H1 (cell line): ENCODE measurements around the gene SSTR1. TPM values are rescaled to one million over a fixed set of nuclear protein-coding genes. Genes with fewer than 3 reads are reported as not detected.

Experiments
- CTCF ChIA-PET: fragments of 300-600 bp; sonication (Branson Sonifier 250); formaldehyde crosslinking; loops from one replicate; lab custom pipeline; 2021; ENCODE audit not compliant: partially characterized antibody; lab: Charles Lee
- POLR2A ChIA-PET: fragments of 300-600 bp; sonication (Branson Sonifier 250); formaldehyde crosslinking; loops from one replicate; lab custom pipeline; 2021; ENCODE audit warnings: inconsistent platforms; ENCODE audit not compliant: partially characterized antibody; lab: Charles Lee
- DNase-seq, 2 experiments: peaks; one replicate each; pipeline versions ENCODE4 v3.0.0 to v3.0.0-alpha.2; 2010 to 2022; ENCODE audit warnings: low spot score in 2 of 2, low read depth in 1 of 2, mixed read lengths in 1 of 2
- FAIRE-seq: peaks from 2 replicates; lab custom pipeline; 2011; peaks lifted over from hg19 to GRCh38; lab: Jason Lieb, UNC
- H2AFZ ChIP-seq: 2 replicates; pipeline ENCODE4 v1.8.1; 2012; ENCODE audit warnings: low read length, inconsistent platforms
- H2AK5ac ChIP-seq: 2 replicates; pipeline ENCODE4 v1.6.1; 2013; ENCODE audit warnings: low read depth, low read length
- H2BK120ac ChIP-seq: replicated peaks from 2 replicates; pipeline ENCODE3; 2013; ENCODE audit warnings: low read depth, low read length, inconsistent platforms
- H2BK12ac ChIP-seq: 2 replicates; pipeline ENCODE4 v1.6.1; 2013; ENCODE audit warnings: low read depth, low read length
- H2BK15ac ChIP-seq: 2 replicates; pipeline ENCODE4 v1.6.1; 2013; ENCODE audit warnings: low read length
- H2BK20ac ChIP-seq: 2 replicates; pipeline ENCODE4 v1.6.1; 2013; ENCODE audit warnings: low read length
- H2BK5ac ChIP-seq: 2 replicates; pipeline ENCODE4 v1.6.1; 2013; ENCODE audit warnings: low read depth, low read length
- H3K14ac ChIP-seq: 2 replicates; pipeline ENCODE4 v1.6.1; 2013; ENCODE audit warnings: inconsistent platforms; ENCODE audit not compliant: insufficient read length
- H3K18ac ChIP-seq: 2 replicates; pipeline ENCODE4 v1.6.1; 2013; ENCODE audit warnings: low read length; ENCODE audit errors: extremely low read depth
- H3K23ac ChIP-seq: 2 replicates; pipeline ENCODE4 v1.6.1; 2013; ENCODE audit warnings: inconsistent platforms; ENCODE audit not compliant: insufficient read length
- H3K23me2 ChIP-seq: 2 replicates; pipeline ENCODE4 v1.6.1; 2013; ENCODE audit warnings: low read depth, low read length
- H3K27ac ChIP-seq: 2 replicates; pipeline ENCODE4 v1.6.1; 2011; ENCODE audit warnings: low read depth, low read length, inconsistent platforms
- H3K27me3 ChIP-seq, 4 experiments: replicated peaks in 1 of 4; 1 replicate in 1 of 4; 2 replicates in 3 of 4; pipeline versions ENCODE4 v1.6.1 to v1.8.1; 2011 to 2013; ENCODE audit warnings: low read length in 3 of 4, mild to moderate bottlenecking in 3 of 4, inconsistent platforms in 2 of 4, mixed read lengths in 2 of 4, moderate library complexity in 1 of 4; ENCODE audit not compliant: control insufficient read depth in 3 of 4, insufficient read depth in 3 of 4; ENCODE audit errors: extremely low read depth in 1 of 4
- H3K36me3 ChIP-seq, 4 experiments: 2 replicates each; pipeline versions ENCODE4 v1.6.1 to v1.8.1; 2011 to 2013; ENCODE audit warnings: mild to moderate bottlenecking in 4 of 4, low read length in 3 of 4, moderate library complexity in 2 of 4, control low read depth in 1 of 4, inconsistent platforms in 1 of 4; ENCODE audit not compliant: insufficient read depth in 4 of 4, control insufficient read depth in 2 of 4
- H3K4ac ChIP-seq: replicated peaks from 2 replicates; pipeline ENCODE3; 2013; ENCODE audit warnings: low read length, low read depth, mixed read lengths, inconsistent platforms; ENCODE audit not compliant: insufficient read length
- H3K4me1 ChIP-seq, 4 experiments: replicated peaks in 1 of 4; 1 replicate in 1 of 4; 2 replicates in 3 of 4; pipeline versions ENCODE4 v1.6.1 to v1.8.1; 2011 to 2013; ENCODE audit warnings: low read length in 3 of 4, inconsistent platforms in 2 of 4, mixed read lengths in 1 of 4; ENCODE audit not compliant: insufficient read depth in 4 of 4, control insufficient read depth in 3 of 4
- H3K4me2 ChIP-seq, 2 experiments: 2 replicates each; pipeline versions ENCODE4 v1.6.1 to v1.8.1; 2011 to 2013; ENCODE audit warnings: low read depth in 2 of 2, low read length in 2 of 2, control low read depth in 1 of 2, inconsistent platforms in 1 of 2, mild to moderate bottlenecking in 1 of 2; ENCODE audit not compliant: insufficient read depth in 1 of 2
- H3K4me3 ChIP-seq, 4 experiments: fragments of 200-600, 300-600 bp in 1 of 4; sonication (generic), shearing (Covaris generic), sonication (Bioruptor Twin) in 1 of 4; 2 replicates each; pipeline versions ENCODE4 v1.5.1 to v1.8.1; 2011 to 2016; ENCODE audit warnings: low read length in 4 of 4, low read depth in 3 of 4, control low read depth in 2 of 4, inconsistent platforms in 2 of 4, mild to moderate bottlenecking in 2 of 4, mixed read lengths in 1 of 4, moderate library complexity in 1 of 4; ENCODE audit not compliant: insufficient read depth in 2 of 4; ENCODE audit errors: extremely low read depth in 1 of 4
- H3K56ac ChIP-seq: replicated peaks from 2 replicates; pipeline ENCODE3; 2013; ENCODE audit warnings: low read depth, mild to moderate bottlenecking, mixed read lengths, low read length, inconsistent platforms; ENCODE audit not compliant: insufficient read length
- H3K79me1 ChIP-seq: 2 replicates; pipeline ENCODE4 v1.6.1; 2013; ENCODE audit warnings: low read depth, low read length, control low read depth
- H3K79me2 ChIP-seq, 2 experiments: 2 replicates each; pipeline versions ENCODE4 v1.6.1 to v1.8.1; 2012 to 2013; ENCODE audit warnings: low read length in 2 of 2, mild to moderate bottlenecking in 2 of 2, inconsistent platforms in 1 of 2; ENCODE audit not compliant: insufficient read depth in 2 of 2, control insufficient read depth in 1 of 2
- H3K9ac ChIP-seq, 4 experiments: replicated peaks in 1 of 4; 1 replicate in 1 of 4; 2 replicates in 3 of 4; pipeline versions ENCODE4 v1.6.1 to v1.8.1; 2011 to 2013; ENCODE audit warnings: low read depth in 3 of 4, low read length in 3 of 4, control low read depth in 2 of 4, mild to moderate bottlenecking in 2 of 4, moderate library complexity in 2 of 4, inconsistent platforms in 1 of 4; ENCODE audit errors: extremely low read depth in 1 of 4
- H3K9me3 ChIP-seq, 2 experiments: 2 replicates each; pipeline versions ENCODE4 v1.6.1 to v1.8.1; 2012 to 2013; ENCODE audit warnings: mild to moderate bottlenecking in 2 of 2, moderate library complexity in 2 of 2, control low read depth in 1 of 2, inconsistent platforms in 1 of 2, low read depth in 1 of 2, low read length in 1 of 2, mixed read lengths in 1 of 2; ENCODE audit not compliant: insufficient read depth in 2 of 2
- H4K20me1 ChIP-seq, 2 experiments: replicated peaks in 1 of 2; 2 replicates each; pipeline versions ENCODE3 to v1.8.1; 2011 to 2013; ENCODE audit warnings: inconsistent platforms in 2 of 2, low read length in 2 of 2, mild to moderate bottlenecking in 1 of 2; ENCODE audit not compliant: insufficient read depth in 2 of 2, control insufficient read depth in 1 of 2
- H4K5ac ChIP-seq: 2 replicates; pipeline ENCODE4 v1.6.1; 2013; ENCODE audit warnings: low read length, low read depth, mixed read lengths, inconsistent platforms; ENCODE audit not compliant: insufficient read length
- H4K8ac ChIP-seq: 2 replicates; pipeline ENCODE4 v1.8.0; 2013; ENCODE audit warnings: mild to moderate bottlenecking, moderate library complexity, low read length, inconsistent platforms; ENCODE audit not compliant: insufficient read depth; ENCODE audit errors: extremely low read depth
- H4K91ac ChIP-seq: replicated peaks from 2 replicates; pipeline ENCODE3; 2013; ENCODE audit warnings: low read length, mixed read lengths, inconsistent platforms; ENCODE audit not compliant: insufficient read length
- BRCA1 ChIP-seq: IDR thresholded peaks from 2 replicates; pipeline ENCODE4 v1.6.1; 2012; ENCODE audit warnings: low read depth, low read length, improper control_type of control experiment
- CTBP2 ChIP-seq: IDR thresholded peaks from 2 replicates; pipeline ENCODE4 v1.7.0; 2011; ENCODE audit warnings: borderline replicate concordance, mild to moderate bottlenecking, moderate library complexity, mixed read lengths, low read length; ENCODE audit not compliant: insufficient read depth, insufficient read length
- JUND ChIP-seq: IDR thresholded peaks from 2 replicates; pipeline ENCODE4 v1.6.1; 2011; ENCODE audit warnings: mild to moderate bottlenecking, improper control_type of control experiment, low read length
- KDM4A ChIP-seq: IDR thresholded peaks from one replicate; pipeline ENCODE4 v1.7.1; 2012; ENCODE audit warnings: low read depth, mild to moderate bottlenecking, moderate library complexity, low read length, inconsistent platforms; ENCODE audit not compliant: severe bottlenecking
- POLR2AphosphoS5 ChIP-seq: IDR thresholded peaks from 2 replicates; pipeline ENCODE4 v1.6.1; 2011; ENCODE audit warnings: low read depth, low read length
- RXRA ChIP-seq: IDR thresholded peaks from 2 replicates; pipeline ENCODE4 v1.6.1; 2011; ENCODE audit warnings: low read depth, mild to moderate bottlenecking, low read length, moderate library complexity; ENCODE audit not compliant: insufficient read depth
- SIRT6 ChIP-seq: IDR thresholded peaks from one replicate; pipeline ENCODE4 v1.7.1; 2012; ENCODE audit warnings: low read length, inconsistent platforms
- WGBS, 2 experiments: shearing (Covaris generic) in 1 of 2; methylation state at CpG; one replicate each; pipeline versions ENCODE4 v1.1.6 to v1.1.7; 2013 to 2015; ENCODE audit warnings: low lambda C conversion rate in 2 of 2, mixed read lengths in 2 of 2, inconsistent platforms in 1 of 2, low coverage in 1 of 2, missing lambda C conversion rate in 1 of 2; ENCODE audit not compliant: insufficient replicate concordance in 2 of 2, insufficient coverage in 1 of 2, insufficient read length in 1 of 2; ENCODE audit errors: extremely low coverage in 1 of 2, missing lambda C conversion rate in 1 of 2; 5-methylcytosine and 5-hydroxymethylcytosine counted together
- polyA plus RNA-seq, 7 experiments: library from polyadenylated mRNA; depleted of rRNA in 3 of 7; stranded (reverse) in 5 of 7; unstranded in 2 of 7; fragments of >200 nt in 5 of 7; fragments of 200-250 nt in 2 of 7; gene quantifications; 1 replicate in 5 of 7; 2 replicates in 1 of 7; 4 replicates in 1 of 7; pipeline versions ENCODE4 v1.2.1 to v1.2.3, GENCODE V29; 2011 to 2013; ENCODE audit warnings: missing spikeins in 2 of 7, mixed read lengths in 2 of 7
- total RNA-seq: library from RNA; stranded (reverse); fragmentation: NEBNext Ultra II Directional; extraction: Animal tissue kit (Norgen Biotek cat#: 25700); gene quantifications from 2 replicates; pipeline ENCODE4 v1.2.1, GENCODE V29; 2021

SSTR1 gene
- total and polyA plus RNA-seq, 2 of the 8 experiments (the other 6 are each of a cell fraction or from before 2014, with no cell fraction given), result 0.82 to 0.93 TPM

DNA sequence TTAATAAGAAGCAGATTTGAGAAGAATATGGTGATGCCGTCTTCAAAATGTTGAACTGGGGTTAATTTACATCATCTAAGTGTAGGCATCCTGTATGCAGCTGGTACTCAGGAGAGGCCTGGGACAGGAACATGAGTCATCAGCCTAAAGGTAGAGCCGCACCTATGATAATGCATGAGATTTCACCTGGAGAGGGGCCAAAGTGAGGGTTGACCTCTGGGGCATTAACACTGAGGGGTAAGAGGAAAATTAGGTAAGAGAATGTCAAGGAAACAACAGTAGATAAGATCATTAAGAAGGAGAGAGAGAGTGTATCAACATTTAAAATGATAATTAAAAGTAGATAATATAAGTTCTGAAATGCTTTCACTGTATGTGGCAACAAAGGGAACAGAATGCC, 20.2 kb upstream of the SSTR1 start:
- no peak overlapping the region for H3K4me3 ChIP-seq
- H3K27me3 ChIP-seq, result no peaks in the 10 kb centered on the region
- no peaks in the 10 kb centered on the region; the same call in 1 of the 2 replicates for H3K23me2 ChIP-seq
- H3K4me1 ChIP-seq, result peaks cover 2 to 13% (median 9%) of the 10 kb centered on the region in 4 experiments; a peak in 5 of 7 replicates
- no peaks in the 10 kb centered on the region; the same call in 1 of the 2 replicates for H3K79me1 ChIP-seq
- DNase-seq (no peak), FAIRE-seq (no peak)
- no peaks in the 10 kb centered on the region for H4K20me1 ChIP-seq
- H3K79me2 ChIP-seq, result peaks cover 0 to 22% of the 10 kb centered on the region in 2 experiments; a peak in 2 of 4 replicates
- CTCF ChIA-PET, result no interaction called here
- peak overlapping the region; percentile 83; the same call in 1 of the 2 replicates for H2BK12ac ChIP-seq
- H4K8ac ChIP-seq, result no peak overlapping the region
- H3K18ac ChIP-seq, result no peak overlapping the region; the same call in 1 of the 2 replicates
- H3K56ac ChIP-seq, result no peak overlapping the region
- H2AFZ ChIP-seq, result no peak overlapping the region
- TF ChIP-seq KDM4A (no peak), BRCA1 (no peak), CTBP2 (no peak), JUND (peak; percentile 59), SIRT6 (no peak), POLR2AphosphoS5 (no peak), RXRA (no peak)
- POLR2A ChIA-PET, result interaction anchor here (11.3 kb wide), 1 partner anchor 12 kb away, joined by 130 read pairs; no protein-coding TSS in a partner anchor
- no peak overlapping the region; a peak in 1 of 4 replicates for H3K4me2 ChIP-seq
- H3K9ac ChIP-seq, result no peak overlapping the region
- H2BK20ac ChIP-seq, result no peak overlapping the region; the same call in 1 of the 2 replicates
- no peak overlapping the region for H2BK15ac ChIP-seq
- WGBS, 2 experiments, result 73% methylated on average over 2 of the region's 2 CpGs; no CpG with 5 or more reads in 1 of the 2 experiments
- peak overlapping the region; percentile 10 for H2BK120ac ChIP-seq
- peaks cover 0 to 7% (median 3%) of the 10 kb centered on the region in 4 experiments; a peak in 3 of 8 replicates for H3K36me3 ChIP-seq
- H2BK5ac ChIP-seq, result peak overlapping the region; percentile 95; the same call in 1 of the 2 replicates
- H3K9me3 ChIP-seq, result peaks cover 0 to 3% of the 10 kb centered on the region in 2 experiments; a peak in 2 of 4 replicates
- H3K4ac ChIP-seq, result no peak overlapping the region
- no peak overlapping the region for H3K14ac ChIP-seq
- no peak overlapping the region for H4K5ac ChIP-seq
- no peak overlapping the region for H3K23ac ChIP-seq
- no peak overlapping the region for H4K91ac ChIP-seq
- H2AK5ac ChIP-seq, result no peak overlapping the region
- H3K27ac ChIP-seq, result no peak overlapping the region
